Type B pancreatic cell (in vitro differentiated cells): ENCODE results near the gene OTOP2. TPM values are rescaled to one million over a fixed set of nuclear protein-coding genes. Genes with fewer than 3 reads are reported as not detected.
"Not testable (repeated sequence)": the region's sequence is repeated elsewhere in the genome, so short reads cannot be mapped to it uniquely, and the experiment has no call there.

Experiments used
- DNase-seq: peaks from one replicate; pipeline ENCODE4 v3.0.0; 2021; ENCODE audit warnings: mixed read lengths; ENCODE audit not compliant: unreplicated experiment; ENCODE audit errors: extremely low spot score
- H3K27ac Mint-ChIP-seq: 2 replicates; pipeline ENCODE4 v1.8.0; 2021; ENCODE audit warnings: mild to moderate bottlenecking, mixed read lengths
- H3K27me3 Mint-ChIP-seq: 2 replicates; pipeline ENCODE4 v1.8.0; 2021; ENCODE audit warnings: mixed read lengths
- H3K36me3 Mint-ChIP-seq: 2 replicates; pipeline ENCODE4 v1.8.0; 2021; ENCODE audit warnings: mixed read lengths
- H3K4me1 Mint-ChIP-seq: one replicate; pipeline ENCODE4 v1.8.0; 2021; ENCODE audit warnings: mixed read lengths; ENCODE audit not compliant: unreplicated experiment
- H3K4me3 Mint-ChIP-seq: 2 replicates; pipeline ENCODE4 v1.8.0; 2021; ENCODE audit warnings: mild to moderate bottlenecking, mixed read lengths
- H3K9me3 Mint-ChIP-seq: 2 replicates; pipeline ENCODE4 v1.8.0; 2021; ENCODE audit warnings: mixed read lengths
- total RNA-seq: library from RNA; stranded (reverse); gene quantifications from 2 replicates; pipeline ENCODE4 v1.2.1, GENCODE V29; 2021; ENCODE audit warnings: low replicate concordance
- TF ChIP-seq, protein P1 (sequence below): fragments of 200-600 bp; sonication (generic); conservative IDR thresholded peaks from 2 replicates; pipeline ENCODE4 v1.5.0; 2021; ENCODE audit warnings: antibody characterized with exemption, mild to moderate bottlenecking

OTOP2 gene
- total RNA-seq, 1 donor from 2014 or later: not detected

DNA sequence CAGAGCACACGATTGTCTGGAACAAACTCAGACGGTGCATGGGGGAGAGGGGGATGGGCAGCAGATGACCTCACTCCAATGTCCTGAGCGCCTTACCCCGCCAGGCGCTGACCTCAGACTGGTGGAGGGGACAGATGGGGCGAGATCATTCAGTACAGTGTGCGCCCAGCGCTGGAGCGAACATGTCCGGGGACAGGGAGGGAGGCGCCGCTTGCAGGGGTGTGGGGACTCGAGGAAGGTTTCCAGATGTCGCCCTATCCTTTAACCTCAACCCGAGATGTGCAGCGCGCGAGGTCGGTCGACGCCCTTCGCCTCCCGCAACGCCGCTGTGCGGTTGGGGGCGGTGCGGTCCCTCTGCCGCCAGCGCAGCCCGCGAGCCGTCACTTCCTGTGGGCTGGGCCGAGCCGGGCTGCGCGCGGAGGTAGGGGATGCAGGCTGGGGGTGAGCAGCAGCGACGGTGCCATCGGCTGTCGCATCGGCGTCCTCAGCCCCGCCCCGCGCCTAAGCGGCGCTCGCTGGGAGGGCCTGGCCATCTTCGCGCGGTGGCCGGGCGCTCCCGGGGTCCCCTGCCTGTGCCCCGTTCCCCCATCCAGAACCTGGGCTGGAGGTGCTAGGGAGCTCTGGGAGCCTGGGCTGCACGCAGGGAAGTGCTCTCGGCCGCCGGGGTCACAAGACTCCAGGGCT lies 58.0 kb downstream of the OTOP2 start:
- Mint-ChIP-seq H3K4me3 (peak overlapping the region; percentile 95), H3K4me1 (peaks cover 8% of the 10 kb centered on the region), H3K9me3 (no peaks in the 10 kb centered on the region), H3K27ac (peak overlapping the region; percentile 92), H3K27me3 (peaks cover 8% of the 10 kb centered on the region), H3K36me3 (no peaks in the 10 kb centered on the region)
- TF ChIP-seq, protein P1, sequence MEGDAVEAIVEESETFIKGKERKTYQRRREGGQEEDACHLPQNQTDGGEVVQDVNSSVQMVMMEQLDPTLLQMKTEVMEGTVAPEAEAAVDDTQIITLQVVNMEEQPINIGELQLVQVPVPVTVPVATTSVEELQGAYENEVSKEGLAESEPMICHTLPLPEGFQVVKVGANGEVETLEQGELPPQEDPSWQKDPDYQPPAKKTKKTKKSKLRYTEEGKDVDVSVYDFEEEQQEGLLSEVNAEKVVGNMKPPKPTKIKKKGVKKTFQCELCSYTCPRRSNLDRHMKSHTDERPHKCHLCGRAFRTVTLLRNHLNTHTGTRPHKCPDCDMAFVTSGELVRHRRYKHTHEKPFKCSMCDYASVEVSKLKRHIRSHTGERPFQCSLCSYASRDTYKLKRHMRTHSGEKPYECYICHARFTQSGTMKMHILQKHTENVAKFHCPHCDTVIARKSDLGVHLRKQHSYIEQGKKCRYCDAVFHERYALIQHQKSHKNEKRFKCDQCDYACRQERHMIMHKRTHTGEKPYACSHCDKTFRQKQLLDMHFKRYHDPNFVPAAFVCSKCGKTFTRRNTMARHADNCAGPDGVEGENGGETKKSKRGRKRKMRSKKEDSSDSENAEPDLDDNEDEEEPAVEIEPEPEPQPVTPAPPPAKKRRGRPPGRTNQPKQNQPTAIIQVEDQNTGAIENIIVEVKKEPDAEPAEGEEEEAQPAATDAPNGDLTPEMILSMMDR: peak; percentile 42
- no peak for DNase-seq

GRCh38 chr17:74982663-74983313 lies 58.7 kb downstream of the OTOP2 start:
- not testable (repeated sequence) for H3K36me3 Mint-ChIP-seq, H3K9me3 Mint-ChIP-seq, H3K27me3 Mint-ChIP-seq, DNase-seq
- Mint-ChIP-seq H3K4me3 (peak overlapping the region; percentile 95), H3K4me1 (peaks cover 11% of the 10 kb centered on the region), H3K27ac (peak overlapping the region; percentile 83)

Other genes with a start within 250 kb of the OTOP2 start
- gene CD300LF, start 211.3 kb upstream of the OTOP2 start, total RNA-seq: 0.19 TPM in 1 of 2 replicates, not detected in the other
- gene RAB37, start 187.0 kb upstream of the OTOP2 start, total RNA-seq: 3.4 and 4.2 TPM in 2 replicates
- gene NHERF1, start 175.6 kb upstream of the OTOP2 start, total RNA-seq: 86.9 and 157 TPM in 2 replicates
- 54.7 and 67.2 TPM in 2 replicates for gene NAT9, start 147.9 kb upstream of the OTOP2 start, total RNA-seq
- 0.36 and 0.72 TPM in 2 replicates for gene GRIN2C, start 64.4 kb upstream of the OTOP2 start, total RNA-seq
- 28.1 and 44.4 TPM in 2 replicates for gene FDXR, start 51.3 kb upstream of the OTOP2 start, total RNA-seq
- 0.82 and 2.7 TPM in 2 replicates for gene FADS6, start 30.6 kb upstream of the OTOP2 start, total RNA-seq
- gene USH1G, start 1.0 kb upstream of the OTOP2 start, total RNA-seq: 0.56 and 1.4 TPM in 2 replicates
- 0.80 and 1.3 TPM in 2 replicates for gene OTOP3, start 11.6 kb downstream of the OTOP2 start, total RNA-seq
- gene HID1, start 48.5 kb downstream of the OTOP2 start, total RNA-seq: 36.6 and 106 TPM in 2 replicates
- 34.9 and 96.2 TPM in 2 replicates for gene CDR2L, start 63.4 kb downstream of the OTOP2 start, total RNA-seq
- 27.9 and 28.5 TPM in 2 replicates for gene MRPL58, start 88.4 kb downstream of the OTOP2 start, total RNA-seq
- gene ATP5PD, start 122.7 kb downstream of the OTOP2 start, total RNA-seq: 239 and 287 TPM in 2 replicates
- gene KCTD2, start 123.0 kb downstream of the OTOP2 start, total RNA-seq: 22.3 and 26.1 TPM in 2 replicates
- gene SLC16A5, start 163.7 kb downstream of the OTOP2 start, total RNA-seq: 16.4 and 42.0 TPM in 2 replicates
- gene ARMC7, start 185.7 kb downstream of the OTOP2 start, total RNA-seq: 14.0 and 19.7 TPM in 2 replicates
- 33.6 and 40.7 TPM in 2 replicates for gene NT5C, start 207.5 kb downstream of the OTOP2 start, total RNA-seq
- 136 and 170 TPM in 2 replicates for gene JPT1, start 230.2 kb downstream of the OTOP2 start, total RNA-seq